T-helper 17 cell (primary cell): ENCODE measurements around the gene GLT1D1. TPM values are rescaled to one million over a fixed set of nuclear protein-coding genes. Genes with fewer than 3 reads are reported as not detected.

ENCODE experiments used
- ATAC-seq: fragments of 150-1000 bp; cut with Tn5 transposase; 2 replicates; pipeline ENCODE4 v1.10.0; 2021; ENCODE audit warnings: mild to moderate bottlenecking, moderate library complexity
- DNase-seq, 3 donors: peaks; one replicate each; pipeline versions ENCODE4 v3.0.0 to v3.0.0-alpha.2; 2020 to 2021
- H3K9me3 ChIP-seq: one replicate; pipeline ENCODE4 v1.7.0; 2013; ENCODE audit warnings: low read length, mild to moderate bottlenecking; ENCODE audit not compliant: control insufficient read depth, poor library complexity, severe bottlenecking
- H3K27ac Mint-ChIP-seq: one replicate; pipeline ENCODE4 v1.8.0; 2022; ENCODE audit warnings: mild to moderate bottlenecking, moderate library complexity, mixed read lengths
- H3K27me3 Mint-ChIP-seq: one replicate; pipeline ENCODE4 v1.8.0; 2022; ENCODE audit warnings: mixed read lengths
- H3K36me3 Mint-ChIP-seq: one replicate; pipeline ENCODE4 v1.8.0; 2022; ENCODE audit warnings: low read depth, mixed read lengths
- H3K4me1 Mint-ChIP-seq: one replicate; pipeline ENCODE4 v1.8.0; 2022; ENCODE audit warnings: mild to moderate bottlenecking, mixed read lengths
- H3K4me3 Mint-ChIP-seq: one replicate; pipeline ENCODE4 v1.8.0; 2022; ENCODE audit warnings: mild to moderate bottlenecking, moderate library complexity, mixed read lengths
- total RNA-seq, 4 donors: library from RNA in 2 of 4; stranded (reverse) in 2 of 4; gene quantifications; one replicate each; pipeline ENCODE4 v1.2.3 and lab custom pipeline; 2022 to 2026

GLT1D1 gene
- total RNA-seq, 2 donors from 2014 or later, result 0.10 to 1.2 TPM

- Mint-ChIP-seq H3K4me3 (no peak overlapping the region), H3K4me1 (peaks cover 2% of the 10 kb centered on the region), H3K36me3 (no peaks in the 10 kb centered on the region), H3K27ac (no peak overlapping the region), H3K27me3 (peaks cover 12% of the 10 kb centered on the region)
- no peak for DNase-seq
- no peak for ATAC-seq
- no peaks in the 10 kb centered on the region for H3K9me3 ChIP-seq
Observed at GRCh38 chr12:128876559-128876958, 23.3 kb downstream of the GLT1D1 start.

- ATAC-seq (no peak), DNase-seq (no peak)
- peaks cover 7% of the 10 kb centered on the region for H3K27me3 Mint-ChIP-seq
- H3K9me3 ChIP-seq, result no peaks in the 10 kb centered on the region
- no peak overlapping the region for H3K4me3 Mint-ChIP-seq
- no peak overlapping the region for H3K27ac Mint-ChIP-seq
- H3K4me1 Mint-ChIP-seq, result no peaks in the 10 kb centered on the region
- no peaks in the 10 kb centered on the region for H3K36me3 Mint-ChIP-seq
Observed at GRCh38 chr12:128879898-128880764, 26.9 kb downstream of the GLT1D1 start.

- H3K27me3 Mint-ChIP-seq, result no peaks in the 10 kb centered on the region
- no peak overlapping the region for H3K4me3 Mint-ChIP-seq
- no peaks in the 10 kb centered on the region for H3K9me3 ChIP-seq
- H3K4me1 Mint-ChIP-seq, result no peaks in the 10 kb centered on the region
- ATAC-seq (no peak), DNase-seq (no peak)
- H3K36me3 Mint-ChIP-seq, result no peaks in the 10 kb centered on the region
- no peak overlapping the region for H3K27ac Mint-ChIP-seq
Observed at GRCh38 chr12:128891856-128892255, 38.6 kb downstream of the GLT1D1 start.

- Mint-ChIP-seq H3K36me3 (no peaks in the 10 kb centered on the region), H3K4me1 (no peaks in the 10 kb centered on the region), H3K4me3 (no peak overlapping the region), H3K27me3 (peaks cover 6% of the 10 kb centered on the region), H3K27ac (no peak overlapping the region)
- ATAC-seq, result no peak
- H3K9me3 ChIP-seq, result no peaks in the 10 kb centered on the region
- no peak for DNase-seq
Observed at GRCh38 chr12:128903236-128903635, 50.0 kb downstream of the GLT1D1 start.

- DNase-seq (no peak), ATAC-seq (no peak)
- no peaks in the 10 kb centered on the region for H3K4me1 Mint-ChIP-seq
- no peak overlapping the region for H3K27ac Mint-ChIP-seq
- H3K9me3 ChIP-seq, result no peaks in the 10 kb centered on the region
- no peaks in the 10 kb centered on the region for H3K36me3 Mint-ChIP-seq
- H3K4me3 Mint-ChIP-seq, result no peak overlapping the region
- no peaks in the 10 kb centered on the region for H3K27me3 Mint-ChIP-seq
Observed at GRCh38 chr12:128905003-128905544, 51.8 kb downstream of the GLT1D1 start.

GRCh38 chr12:128906485-128907137, 53.3 kb downstream of the GLT1D1 start:
- Mint-ChIP-seq H3K4me1 (no peaks in the 10 kb centered on the region), H3K36me3 (no peaks in the 10 kb centered on the region), H3K27ac (no peak overlapping the region), H3K4me3 (no peak overlapping the region), H3K27me3 (peaks cover 1% of the 10 kb centered on the region)
- ATAC-seq (no peak), DNase-seq (no peak)
- H3K9me3 ChIP-seq, result no peaks in the 10 kb centered on the region

- no peaks in the 10 kb centered on the region for H3K4me1 Mint-ChIP-seq
- no peaks in the 10 kb centered on the region for H3K9me3 ChIP-seq
- no peaks in the 10 kb centered on the region for H3K36me3 Mint-ChIP-seq
- peak overlapping the region; percentile 52 for H3K4me3 Mint-ChIP-seq
- DNase-seq (no peak), ATAC-seq (no peak)
- H3K27me3 Mint-ChIP-seq, result peaks cover 7% of the 10 kb centered on the region
- no peak overlapping the region for H3K27ac Mint-ChIP-seq
Observed at GRCh38 chr12:128908254-128908653, 55.0 kb downstream of the GLT1D1 start.

GRCh38 chr12:128909653-128910052, 56.4 kb downstream of the GLT1D1 start:
- H3K27ac Mint-ChIP-seq, result no peak overlapping the region
- no peaks in the 10 kb centered on the region for H3K36me3 Mint-ChIP-seq
- H3K9me3 ChIP-seq, result no peaks in the 10 kb centered on the region
- DNase-seq, result no peak
- no peaks in the 10 kb centered on the region for H3K4me1 Mint-ChIP-seq
- H3K27me3 Mint-ChIP-seq, result peaks cover 7% of the 10 kb centered on the region
- ATAC-seq, result no peak
- H3K4me3 Mint-ChIP-seq, result no peak overlapping the region

- DNase-seq, result no peak
- no peaks in the 10 kb centered on the region for H3K9me3 ChIP-seq
- Mint-ChIP-seq H3K27ac (no peak overlapping the region), H3K4me3 (no peak overlapping the region), H3K27me3 (peaks cover 7% of the 10 kb centered on the region), H3K4me1 (no peaks in the 10 kb centered on the region), H3K36me3 (no peaks in the 10 kb centered on the region)
- no peak for ATAC-seq
Observed at GRCh38 chr12:128910629-128911028, 57.4 kb downstream of the GLT1D1 start.

GRCh38 chr12:128911861-128912260, 58.6 kb downstream of the GLT1D1 start:
- DNase-seq (no peak), ATAC-seq (no peak)
- H3K4me1 Mint-ChIP-seq, result peaks cover 2% of the 10 kb centered on the region
- H3K4me3 Mint-ChIP-seq, result no peak overlapping the region
- no peaks in the 10 kb centered on the region for H3K36me3 Mint-ChIP-seq
- H3K9me3 ChIP-seq, result no peaks in the 10 kb centered on the region
- peaks cover 19% of the 10 kb centered on the region for H3K27me3 Mint-ChIP-seq
- no peak overlapping the region for H3K27ac Mint-ChIP-seq

GRCh38 chr12:128914908-128915563, 61.8 kb downstream of the GLT1D1 start:
- no peaks in the 10 kb centered on the region for H3K9me3 ChIP-seq
- no peak overlapping the region for H3K4me3 Mint-ChIP-seq
- H3K27ac Mint-ChIP-seq, result no peak overlapping the region
- ATAC-seq (peak; percentile 28), DNase-seq (no peak)
- no peaks in the 10 kb centered on the region for H3K36me3 Mint-ChIP-seq
- H3K27me3 Mint-ChIP-seq, result peaks cover 30% of the 10 kb centered on the region
- H3K4me1 Mint-ChIP-seq, result peaks cover 2% of the 10 kb centered on the region

- no peaks in the 10 kb centered on the region for H3K9me3 ChIP-seq
- no peaks in the 10 kb centered on the region for H3K36me3 Mint-ChIP-seq
- no peak overlapping the region for H3K27ac Mint-ChIP-seq
- ATAC-seq (no peak), DNase-seq (no peak)
- H3K4me3 Mint-ChIP-seq, result no peak overlapping the region
- H3K27me3 Mint-ChIP-seq, result peaks cover 30% of the 10 kb centered on the region
- peaks cover 2% of the 10 kb centered on the region for H3K4me1 Mint-ChIP-seq
Observed at GRCh38 chr12:128916425-128916824, 63.1 kb downstream of the GLT1D1 start.
